ENCODE results near the gene UGT1A7.

- TF ChIP-seq, protein P1, sequence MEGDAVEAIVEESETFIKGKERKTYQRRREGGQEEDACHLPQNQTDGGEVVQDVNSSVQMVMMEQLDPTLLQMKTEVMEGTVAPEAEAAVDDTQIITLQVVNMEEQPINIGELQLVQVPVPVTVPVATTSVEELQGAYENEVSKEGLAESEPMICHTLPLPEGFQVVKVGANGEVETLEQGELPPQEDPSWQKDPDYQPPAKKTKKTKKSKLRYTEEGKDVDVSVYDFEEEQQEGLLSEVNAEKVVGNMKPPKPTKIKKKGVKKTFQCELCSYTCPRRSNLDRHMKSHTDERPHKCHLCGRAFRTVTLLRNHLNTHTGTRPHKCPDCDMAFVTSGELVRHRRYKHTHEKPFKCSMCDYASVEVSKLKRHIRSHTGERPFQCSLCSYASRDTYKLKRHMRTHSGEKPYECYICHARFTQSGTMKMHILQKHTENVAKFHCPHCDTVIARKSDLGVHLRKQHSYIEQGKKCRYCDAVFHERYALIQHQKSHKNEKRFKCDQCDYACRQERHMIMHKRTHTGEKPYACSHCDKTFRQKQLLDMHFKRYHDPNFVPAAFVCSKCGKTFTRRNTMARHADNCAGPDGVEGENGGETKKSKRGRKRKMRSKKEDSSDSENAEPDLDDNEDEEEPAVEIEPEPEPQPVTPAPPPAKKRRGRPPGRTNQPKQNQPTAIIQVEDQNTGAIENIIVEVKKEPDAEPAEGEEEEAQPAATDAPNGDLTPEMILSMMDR (IDR thresholded peaks at IDR 0.05; ENCODE audit: poor library complexity, severe bottlenecking) = no peak
- TF ChIP-seq REST (IDR thresholded peaks at IDR 0.05; ENCODE audit: borderline replicate concordance) = no peak
Observed at GRCh38 chr2:233672886-233673285, 8.8 kb upstream of the UGT1A7 start.
